HepG2 (cell line): ENCODE data around the gene PARN. TPM values are rescaled to one million over a fixed set of nuclear protein-coding genes. Genes with fewer than 3 reads are reported as not detected.

Experiments used
- ATAD3A ChIP-seq: sonication (generic); formaldehyde crosslinking; IDR thresholded peaks from 2 replicates; pipeline ENCODE4 v1.4.0; 2020; ENCODE audit warnings: missing genetic modification reagents
- JDP2 ChIP-seq: sonication (generic); formaldehyde crosslinking; IDR thresholded peaks from 2 replicates; pipeline ENCODE4 v1.8.1; 2022; ENCODE audit warnings: missing genetic modification reagents, borderline replicate concordance
- KAT7 ChIP-seq: IDR thresholded peaks from 2 replicates; pipeline ENCODE4 v1.6.1; 2018; ENCODE audit warnings: borderline replicate concordance, missing compliant biosample characterization
- KDM5B ChIP-seq: sonication (generic); formaldehyde crosslinking; IDR thresholded peaks from 2 replicates; pipeline ENCODE4 v1.4.0; 2020; ENCODE audit warnings: missing genetic modification reagents, mild to moderate bottlenecking, borderline replicate concordance
- MYNN ChIP-seq: sonication (generic); formaldehyde crosslinking; IDR thresholded peaks from 2 replicates; pipeline ENCODE4 v1.4.0; 2020; ENCODE audit warnings: mild to moderate bottlenecking, low read depth, missing genetic modification reagents
- NFYC ChIP-seq: IDR thresholded peaks from 2 replicates; pipeline ENCODE4 v1.6.1; 2016; ENCODE audit warnings: missing genetic modification reagents, missing compliant biosample characterization
- PHB2 ChIP-seq: fragments of 450-650 bp; IDR thresholded peaks from 2 replicates; pipeline ENCODE4 v1.6.1; 2018; ENCODE audit not compliant: partially characterized antibody
- PITX1 ChIP-seq: sonication (generic); formaldehyde crosslinking; IDR thresholded peaks from 2 replicates; pipeline ENCODE4 v1.5.1; 2020; ENCODE audit warnings: mild to moderate bottlenecking, missing genetic modification reagents
- POGZ ChIP-seq: sonication (generic); formaldehyde crosslinking; IDR thresholded peaks from 2 replicates; pipeline ENCODE4 v1.4.0; 2020; ENCODE audit warnings: mild to moderate bottlenecking, missing genetic modification reagents
- RARG ChIP-seq: sonication (generic); formaldehyde crosslinking; IDR thresholded peaks from 2 replicates; pipeline ENCODE4 v1.4.0; 2020; ENCODE audit warnings: low read depth, mild to moderate bottlenecking, missing genetic modification reagents
- RXRA ChIP-seq: sonication (generic); formaldehyde crosslinking; IDR thresholded peaks from 2 replicates; pipeline ENCODE4 v1.5.1; 2020; ENCODE audit warnings: missing genetic modification reagents
- SRY ChIP-seq: sonication (generic); formaldehyde crosslinking; IDR thresholded peaks from 2 replicates; pipeline ENCODE4 v1.8.0; 2022; ENCODE audit warnings: mild to moderate bottlenecking, missing genetic modification reagents
- TBX2 ChIP-seq: sonication (generic); formaldehyde crosslinking; IDR thresholded peaks from 2 replicates; pipeline ENCODE4 v1.5.0; 2020; ENCODE audit warnings: missing genetic modification reagents, mild to moderate bottlenecking, borderline replicate concordance
- TCF12 ChIP-seq, 2 experiments: fragments of 450-650 bp in 1 of 2; sonication (generic) in 1 of 2; formaldehyde crosslinking in 1 of 2; IDR thresholded peaks; 2 replicates each; pipeline versions ENCODE4 v1.6.1 to v1.8.0; 2017 to 2022; ENCODE audit warnings: antibody characterized with exemption in 1 of 2, mild to moderate bottlenecking in 1 of 2, missing genetic modification reagents in 1 of 2, moderate library complexity in 1 of 2
- ZFP1 ChIP-seq: IDR thresholded peaks from 2 replicates; pipeline ENCODE4 v1.6.1; 2016
- ZFP36L2 ChIP-seq: sonication (generic); formaldehyde crosslinking; IDR thresholded peaks from 2 replicates; pipeline ENCODE4 v1.4.0; 2020; ENCODE audit warnings: missing genetic modification reagents
- ZGPAT ChIP-seq: IDR thresholded peaks from 2 replicates; pipeline ENCODE4 v1.6.1; 2016; ENCODE audit warnings: mild to moderate bottlenecking
- ZNF275 ChIP-seq: sonication (generic); formaldehyde crosslinking; IDR thresholded peaks from 2 replicates; pipeline ENCODE4 v1.8.0; 2022; ENCODE audit warnings: missing genetic modification reagents, mild to moderate bottlenecking, inconsistent platforms, borderline replicate concordance
- ZNF326 ChIP-seq: sonication (generic); formaldehyde crosslinking; IDR thresholded peaks from 2 replicates; pipeline ENCODE4 v1.4.0; 2020; ENCODE audit warnings: missing genetic modification reagents, borderline replicate concordance
- ZNF792 ChIP-seq: IDR thresholded peaks from 2 replicates; pipeline ENCODE4 v1.6.1; 2016
- ZNF879 ChIP-seq: sonication (generic); formaldehyde crosslinking; IDR thresholded peaks from 2 replicates; pipeline ENCODE4 v1.8.1; 2023; ENCODE audit warnings: missing genetic modification reagents
- ZSCAN5A ChIP-seq: sonication (generic); formaldehyde crosslinking; IDR thresholded peaks from 2 replicates; pipeline ENCODE4 v1.8.0; 2022; ENCODE audit warnings: mild to moderate bottlenecking, missing genetic modification reagents, borderline replicate concordance
- polyA plus RNA-seq, 8 experiments: library from polyadenylated mRNA; depleted of rRNA in 3 of 8; stranded (reverse) in 7 of 8; unstranded in 1 of 8; fragments of >200 nt; fragmentation: Illumina TruSeq in 4 of 8; extraction: Trizol in 4 of 8; gene quantifications; 2 replicates each; pipeline versions ENCODE4 v1.2.1 to v1.2.3, GENCODE V29; 2011 to 2016; ENCODE audit warnings: low read depth in 4 of 8, missing spikeins in 1 of 8, mixed read lengths in 1 of 8; ENCODE audit not compliant: insufficient read depth in 1 of 8
- total RNA-seq, 5 experiments: library from RNA; depleted of rRNA; stranded (reverse); fragments of >200 nt; fragmentation: Illumina TruSeq; extraction: Trizol; gene quantifications; 2 replicates each; pipeline ENCODE4 v1.2.3, GENCODE V29; 2016; ENCODE audit warnings: low read depth in 1 of 5
- TF ChIP-seq, protein P1 (sequence below): sonication (generic); formaldehyde crosslinking; IDR thresholded peaks from 2 replicates; pipeline ENCODE4 v1.4.0; 2020; ENCODE audit warnings: missing genetic modification reagents

The PARN gene
- total and polyA plus RNA-seq, 2 of the 13 experiments (the other 11 are each of a cell fraction or from before 2014, with no cell fraction given), result 13.3 to 47.6 TPM

GRCh38 chr16:14501331-14502255, 128.5 kb downstream of the PARN start (continued):
- 0 out of 2 replicates have a peak, but pooled peaks have one; percentile 34 for TF ChIP-seq ZSCAN5A
- TF ChIP-seq RXRA (CRISPR knock-in tag), result peak; percentile 58; the same call in 1 of the 2 replicates
- no peak for TF ChIP-seq RARG (CRISPR knock-in tag)
- TF ChIP-seq ZNF792 (CRISPR knock-in tag), result peak; percentile 81; the same call in 1 of the 2 replicates
- no peak; the same call in 1 of the 2 replicates for TF ChIP-seq KDM5B (CRISPR knock-in tag)
- no peak for TF ChIP-seq TCF12 (IDR thresholded peaks at IDR 0.05)
- no peak for TF ChIP-seq TCF12 (CRISPR knock-in tag; IDR thresholded peaks at IDR 0.05)
- peak; percentile 29; the same call in 1 of the 2 replicates for TF ChIP-seq MYNN (CRISPR knock-in tag)
- no peak for TF ChIP-seq ZFP36L2 (CRISPR knock-in tag)
- TF ChIP-seq ZFP1 (CRISPR knock-in tag), result no peak
- no peak for TF ChIP-seq NFYC (CRISPR knock-in tag)
- peak; percentile 84 for TF ChIP-seq POGZ
- no peak for TF ChIP-seq PHB2
- no peak; the same call in none of the 2 replicates for TF ChIP-seq KAT7 (CRISPR knock-in tag)
- no peak for TF ChIP-seq ATAD3A (CRISPR knock-in tag)
- no peak for TF ChIP-seq ZNF275
- peak; percentile 73; the same call in 1 of the 2 replicates for TF ChIP-seq TBX2 (CRISPR knock-in tag)
- TF ChIP-seq ZNF326 (CRISPR knock-in tag), result no peak
- TF ChIP-seq ZGPAT (CRISPR knock-in tag), result peak; percentile 49
- peak; percentile 63; the same call in 1 of the 2 replicates for TF ChIP-seq PITX1 (CRISPR knock-in tag)
- no peak; the same call in 1 of the 2 replicates for TF ChIP-seq SRY
- no peak for TF ChIP-seq ZNF879
- TF ChIP-seq, protein P1, sequence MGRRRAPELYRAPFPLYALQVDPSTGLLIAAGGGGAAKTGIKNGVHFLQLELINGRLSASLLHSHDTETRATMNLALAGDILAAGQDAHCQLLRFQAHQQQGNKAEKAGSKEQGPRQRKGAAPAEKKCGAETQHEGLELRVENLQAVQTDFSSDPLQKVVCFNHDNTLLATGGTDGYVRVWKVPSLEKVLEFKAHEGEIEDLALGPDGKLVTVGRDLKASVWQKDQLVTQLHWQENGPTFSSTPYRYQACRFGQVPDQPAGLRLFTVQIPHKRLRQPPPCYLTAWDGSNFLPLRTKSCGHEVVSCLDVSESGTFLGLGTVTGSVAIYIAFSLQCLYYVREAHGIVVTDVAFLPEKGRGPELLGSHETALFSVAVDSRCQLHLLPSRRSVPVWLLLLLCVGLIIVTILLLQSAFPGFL (CRISPR knock-in tag), result no peak
- TF ChIP-seq JDP2 (CRISPR knock-in tag), result no peak
